Measurements from ENCODE around the gene ZBTB45. TPM values are rescaled to one million over a fixed set of nuclear protein-coding genes. Genes with fewer than 3 reads are reported as not detected.

Gene ZBTB45
- total and polyA plus RNA-seq, 2 donors (not counting 3 experiments of a cell fraction or from before 2014, with no cell fraction given) = 17.8 to 21.8 TPM

DNA sequence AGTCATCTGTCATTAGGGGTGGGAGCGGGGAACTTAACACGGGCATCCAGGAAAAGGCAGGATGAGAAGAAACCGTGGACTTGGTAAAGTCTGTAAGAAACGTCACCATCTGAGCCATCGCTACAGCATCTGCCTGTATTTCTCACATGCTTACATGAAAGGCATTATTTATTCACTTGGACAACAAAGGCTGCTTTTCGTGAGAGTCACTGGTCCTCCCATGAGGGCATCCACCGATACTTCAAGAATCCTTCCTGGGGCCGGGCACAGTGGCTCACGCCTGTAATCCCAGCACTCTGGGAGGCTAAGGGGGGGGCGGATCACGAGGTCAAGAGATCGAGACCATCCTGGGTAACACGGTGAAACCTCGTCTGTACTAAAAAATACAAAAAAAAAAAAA lies 27.3 kb downstream of the ZBTB45 start:
- DNase-seq (ENCODE audit: low read depth, low spot score) = no peak
- H3K4me1 ChIP-seq (ENCODE audit: control insufficient read depth, extremely low read depth, insufficient read depth, low read length) = no peaks in the 10 kb centered on the region
- no peaks in the 10 kb centered on the region for H3K9me3 ChIP-seq (replicated peaks; ENCODE audit: control insufficient read depth, insufficient read depth, low read length)
- no peak overlapping the region for H3K4me2 ChIP-seq (ENCODE audit: insufficient read depth, low read length)
- ChIA-PET POLR2A (no interaction called here), CTCF (no interaction called here)
- BruUV-seq (replicated peaks) = no TSS peak
- H3K27ac ChIP-seq (ENCODE audit: insufficient read depth, low read depth, low read length) = no peak overlapping the region
- FAIRE-seq = no peak
- H3K9me1 ChIP-seq (replicated peaks; ENCODE audit: control insufficient read depth, extremely low read depth, insufficient read depth, low read length) = no peaks in the 10 kb centered on the region
- TF ChIP-seq, protein P1, sequence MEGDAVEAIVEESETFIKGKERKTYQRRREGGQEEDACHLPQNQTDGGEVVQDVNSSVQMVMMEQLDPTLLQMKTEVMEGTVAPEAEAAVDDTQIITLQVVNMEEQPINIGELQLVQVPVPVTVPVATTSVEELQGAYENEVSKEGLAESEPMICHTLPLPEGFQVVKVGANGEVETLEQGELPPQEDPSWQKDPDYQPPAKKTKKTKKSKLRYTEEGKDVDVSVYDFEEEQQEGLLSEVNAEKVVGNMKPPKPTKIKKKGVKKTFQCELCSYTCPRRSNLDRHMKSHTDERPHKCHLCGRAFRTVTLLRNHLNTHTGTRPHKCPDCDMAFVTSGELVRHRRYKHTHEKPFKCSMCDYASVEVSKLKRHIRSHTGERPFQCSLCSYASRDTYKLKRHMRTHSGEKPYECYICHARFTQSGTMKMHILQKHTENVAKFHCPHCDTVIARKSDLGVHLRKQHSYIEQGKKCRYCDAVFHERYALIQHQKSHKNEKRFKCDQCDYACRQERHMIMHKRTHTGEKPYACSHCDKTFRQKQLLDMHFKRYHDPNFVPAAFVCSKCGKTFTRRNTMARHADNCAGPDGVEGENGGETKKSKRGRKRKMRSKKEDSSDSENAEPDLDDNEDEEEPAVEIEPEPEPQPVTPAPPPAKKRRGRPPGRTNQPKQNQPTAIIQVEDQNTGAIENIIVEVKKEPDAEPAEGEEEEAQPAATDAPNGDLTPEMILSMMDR (IDR thresholded peaks at IDR 0.05; ENCODE audit: extremely low read depth in 1 of 2, insufficient read depth in 1 of 2, low read depth in 1 of 2, low read length in 2 of 2) = no peak
- no peak for TF ChIP-seq MYC (IDR thresholded peaks at IDR 0.05; ENCODE audit: low read depth, low read length)
- no peak for TF ChIP-seq EZH2 (IDR thresholded peaks at IDR 0.05; ENCODE audit: borderline replicate concordance, low read depth, low read length, severe bottlenecking)
- no peak for TF ChIP-seq POLR2AphosphoS5 (IDR thresholded peaks at IDR 0.05; ENCODE audit: insufficient read depth, low read depth, low read length)
- no peak for TF ChIP-seq FOS (IDR thresholded peaks at IDR 0.05; ENCODE audit: borderline replicate concordance, insufficient read depth, low read length)
- TF ChIP-seq GATA2 (IDR thresholded peaks at IDR 0.05; ENCODE audit: insufficient read depth, insufficient read length, low read depth, low read length) = no peak
- TF ChIP-seq, protein P2, sequence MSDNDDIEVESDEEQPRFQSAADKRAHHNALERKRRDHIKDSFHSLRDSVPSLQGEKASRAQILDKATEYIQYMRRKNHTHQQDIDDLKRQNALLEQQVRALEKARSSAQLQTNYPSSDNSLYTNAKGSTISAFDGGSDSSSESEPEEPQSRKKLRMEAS (IDR thresholded peaks at IDR 0.05; ENCODE audit: insufficient read depth, insufficient read length) = no peak
- TF ChIP-seq POLR2A (IDR thresholded peaks at IDR 0.05; ENCODE audit: low read depth, low read length) = no peak
- TF ChIP-seq JUN (IDR thresholded peaks at IDR 0.05; ENCODE audit: borderline replicate concordance, insufficient read depth, insufficient read length, low read depth) = no peak
- no peaks in the 10 kb centered on the region for H3K36me3 ChIP-seq (ENCODE audit: control insufficient read depth in 2 of 2, extremely low read depth in 1 of 2, insufficient read depth in 2 of 2, low read length in 2 of 2)
- H3K27me3 ChIP-seq (ENCODE audit: control insufficient read depth in 2 of 2, insufficient read depth in 2 of 2, low read length in 2 of 2) = no peaks in the 10 kb centered on the region
- dilution Hi-C loops (cut with MboI; ENCODE audit: extremely low pct_ligation_motif_present, low sequenced_read_pairs) (no loop called here), intact Hi-C loops (cut with micrococcal nuclease) (no loop called here)
- H3K79me2 ChIP-seq (ENCODE audit: control insufficient read depth, insufficient read depth, low read length) = no peaks in the 10 kb centered on the region
- H4K20me1 ChIP-seq (replicated peaks; ENCODE audit: control insufficient read depth, extremely low read depth, insufficient read depth, low read length) = no peaks in the 10 kb centered on the region
- no peak overlapping the region for H2AFZ ChIP-seq (ENCODE audit: low read depth, low read length)
- H3K4me3 ChIP-seq (replicated peaks in 1 of 3; ENCODE audit: insufficient read depth in 1 of 3, low read depth in 1 of 3, low read length in 3 of 3) = no peak overlapping the region
- no peak overlapping the region for H3K9ac ChIP-seq (replicated peaks; ENCODE audit: extremely low read depth, insufficient read depth, low read length)
